MM.1S (cell line): ENCODE results near the gene CHMP6.

Experiments
- DNase-seq: peaks from one replicate; pipeline ENCODE4 v3.0.0-alpha.2; 2015
- H2AFZ ChIP-seq: fragments of 300-600 bp; sonication (generic); 2 replicates; pipeline ENCODE4 v1.6.0; 2016; ENCODE audit warnings: antibody characterized with exemption, low read length
- H3F3A ChIP-seq: fragments of 300-600 bp; sonication (generic); 2 replicates; pipeline ENCODE4 v1.6.1; 2016; ENCODE audit warnings: mild to moderate bottlenecking, antibody characterized with exemption, low read length, moderate library complexity, mixed read lengths; ENCODE audit not compliant: insufficient read depth
- H3K27ac ChIP-seq: fragments of 300-600 bp; sonication (generic); 2 replicates; pipeline ENCODE4 v1.5.1; 2016; ENCODE audit warnings: mild to moderate bottlenecking, low read length
- H3K27me3 ChIP-seq: fragments of 300-600 bp; sonication (generic); replicated peaks from 2 replicates; pipeline ENCODE4 v1.6.0; 2016; ENCODE audit warnings: low read length; ENCODE audit not compliant: insufficient read depth
- H3K36me3 ChIP-seq: fragments of 300-600 bp; sonication (generic); replicated peaks from 2 replicates; pipeline ENCODE4 v1.6.1; 2016; ENCODE audit warnings: mild to moderate bottlenecking, low read length, mixed read lengths; ENCODE audit not compliant: insufficient read depth
- H3K4me1 ChIP-seq: fragments of 300-600 bp; sonication (generic); 2 replicates; pipeline ENCODE4 v1.6.1; 2016; ENCODE audit warnings: low read length, mixed read lengths
- H3K4me2 ChIP-seq: fragments of 300-600 bp; sonication (generic); 2 replicates; pipeline ENCODE4 v1.6.0; 2016; ENCODE audit warnings: low read depth, low read length
- H3K4me3 ChIP-seq: fragments of 300-600 bp; sonication (generic); 2 replicates; pipeline ENCODE4 v1.5.1; 2016; ENCODE audit warnings: low read length, mixed read lengths
- H3K79me2 ChIP-seq: fragments of 300-600 bp; sonication (generic); 2 replicates; pipeline ENCODE4 v1.6.1; 2016; ENCODE audit warnings: mixed run types, low read length, mixed read lengths
- H3K9ac ChIP-seq: fragments of 300-600 bp; sonication (generic); 2 replicates; pipeline ENCODE4 v1.6.1; 2016; ENCODE audit warnings: low read length, mixed read lengths
- H3K9me2 ChIP-seq: fragments of 300-600 bp; sonication (generic); replicated peaks from 2 replicates; pipeline ENCODE4 v1.6.1; 2016; ENCODE audit warnings: mild to moderate bottlenecking, low read length, mixed read lengths; ENCODE audit not compliant: insufficient read depth
- H3K9me3 ChIP-seq: fragments of 300-600 bp; sonication (generic); replicated peaks from 2 replicates; pipeline ENCODE4 v1.6.1; 2016; ENCODE audit warnings: mild to moderate bottlenecking, low read length, mixed read lengths; ENCODE audit not compliant: insufficient read depth
- H4K20me1 ChIP-seq: fragments of 300-600 bp; sonication (generic); 2 replicates; pipeline ENCODE4 v1.6.1; 2016; ENCODE audit warnings: mild to moderate bottlenecking, low read length, moderate library complexity, mixed read lengths; ENCODE audit not compliant: insufficient read depth
- CTCF ChIP-seq: fragments of 300-600 bp; sonication (generic); IDR thresholded peaks from 2 replicates; pipeline ENCODE4 v1.5.1; 2016; ENCODE audit warnings: antibody characterized with exemption, low read length, mixed read lengths
- EZH2 ChIP-seq: fragments of 300-600 bp; sonication (generic); optimal IDR thresholded peaks from 2 replicates; pipeline ENCODE3; 2017; ENCODE audit warnings: low read depth, mild to moderate bottlenecking, antibody characterized with exemption, low read length, mixed read lengths
- EZH2phosphoT487 ChIP-seq: fragments of 300-600 bp; sonication (generic); IDR thresholded peaks from 2 replicates; pipeline ENCODE4 v1.6.1; 2018; ENCODE audit warnings: antibody characterized with exemption, low read length

CHMP6 gene

GRCh38 chr17:80998748-80999535, 7.3 kb downstream of the CHMP6 start:
- H3K4me2 ChIP-seq = no peak overlapping the region
- H3F3A ChIP-seq = no peaks in the 10 kb centered on the region; the same call in 1 of the 2 replicates
- 0 out of 2 replicates have a peak, but pooled peaks cover 4% of the 10 kb centered on the region for H3K79me2 ChIP-seq
- H3K9me3 ChIP-seq = no peaks in the 10 kb centered on the region
- no peaks in the 10 kb centered on the region for H3K9me2 ChIP-seq
- no peak overlapping the region for H2AFZ ChIP-seq
- no peak for TF ChIP-seq EZH2
- H3K36me3 ChIP-seq = no peaks in the 10 kb centered on the region; the same call in 1 of the 2 replicates
- no peak overlapping the region for H3K4me3 ChIP-seq
- H3K9ac ChIP-seq = no peak overlapping the region
- H4K20me1 ChIP-seq = no peaks in the 10 kb centered on the region
- no peak for DNase-seq
- H3K4me1 ChIP-seq = no peaks in the 10 kb centered on the region
- H3K27ac ChIP-seq = no peak overlapping the region
- H3K27me3 ChIP-seq = peaks cover 15% of the 10 kb centered on the region

DNA sequence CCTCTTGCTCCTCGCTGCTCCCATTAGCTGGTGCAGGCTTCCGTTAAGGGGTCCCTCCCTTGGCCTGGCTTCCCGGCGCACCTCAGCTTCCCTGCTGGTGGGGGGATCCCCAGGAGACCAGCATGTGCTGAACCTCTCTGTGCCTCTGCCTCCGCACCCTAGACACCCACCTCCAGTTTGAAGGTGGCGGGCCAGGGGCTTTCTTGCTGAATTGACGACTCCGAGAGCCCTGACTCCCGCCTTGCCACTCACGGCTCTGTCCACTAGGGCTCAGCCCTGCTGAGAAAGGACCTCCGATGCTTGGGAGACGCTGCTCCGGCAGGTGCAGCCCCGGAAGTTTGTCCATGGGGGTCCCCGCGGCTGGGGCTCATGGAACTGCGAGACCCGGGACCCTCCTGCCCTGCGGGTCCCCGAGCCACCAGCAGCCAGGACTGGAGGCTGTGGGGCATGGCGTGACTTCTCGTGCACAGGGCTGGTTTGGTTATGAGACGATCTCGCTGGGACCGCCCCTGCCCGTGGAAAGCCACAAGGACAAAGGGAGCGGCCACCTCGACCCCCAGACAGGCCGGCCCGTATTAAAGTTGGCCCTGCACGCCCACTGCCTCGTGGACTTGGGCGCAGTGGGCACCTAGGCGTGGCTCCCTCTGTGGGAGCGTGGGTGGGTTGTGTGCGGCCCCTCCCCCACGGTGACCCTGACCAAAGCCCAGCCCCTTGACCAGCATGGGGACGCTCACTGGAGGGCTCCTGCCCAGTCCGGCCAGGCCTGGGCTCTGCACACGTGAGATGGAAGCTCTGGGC, 8.1 kb downstream of the CHMP6 start:
- H3K9ac ChIP-seq = no peak overlapping the region
- no peaks in the 10 kb centered on the region; the same call in 1 of the 2 replicates for H3K36me3 ChIP-seq
- H3K79me2 ChIP-seq = no peaks in the 10 kb centered on the region
- TF ChIP-seq CTCF (no peak), EZH2phosphoT487 (no peak), EZH2 (no peak)
- no peaks in the 10 kb centered on the region; the same call in 1 of the 2 replicates for H3F3A ChIP-seq
- no peaks in the 10 kb centered on the region for H3K9me2 ChIP-seq
- H3K4me1 ChIP-seq = no peaks in the 10 kb centered on the region
- no peak overlapping the region for H3K4me2 ChIP-seq
- no peak overlapping the region for H3K4me3 ChIP-seq
- H2AFZ ChIP-seq = no peak overlapping the region
- DNase-seq = no peak
- H3K27me3 ChIP-seq = peaks cover 15% of the 10 kb centered on the region
- no peaks in the 10 kb centered on the region for H3K9me3 ChIP-seq
- no peaks in the 10 kb centered on the region for H4K20me1 ChIP-seq
- H3K27ac ChIP-seq = no peak overlapping the region

GRCh38 chr17:81000334-81000630, 8.6 kb downstream of the CHMP6 start:
- no peak for TF ChIP-seq CTCF
- TF ChIP-seq EZH2phosphoT487 = no peak
- TF ChIP-seq EZH2 = no peak
- Histone ChIP-seq H3K9me2 (no peaks in the 10 kb centered on the region), H2AFZ (no peak overlapping the region), H4K20me1 (no peaks in the 10 kb centered on the region), H3K9me3 (no peaks in the 10 kb centered on the region), H3K4me2 (no peak overlapping the region), H3K9ac (no peak overlapping the region), H3K27ac (no peak overlapping the region), H3K4me1 (no peaks in the 10 kb centered on the region), H3F3A (no peaks in the 10 kb centered on the region; the same call in 1 of the 2 replicates), H3K79me2 (no peaks in the 10 kb centered on the region), H3K36me3 (no peaks in the 10 kb centered on the region; the same call in 1 of the 2 replicates), H3K4me3 (no peak overlapping the region), H3K27me3 (peaks cover 15% of the 10 kb centered on the region)
- no peak for DNase-seq
